ENCODE data around the gene VAV2.

The VAV2 gene

GRCh38 chr9:133777871-133778270 lies 214.3 kb downstream of the VAV2 start:
- TF ChIP-seq NFIC (IDR thresholded peaks at IDR 0.05) (no peak), MAX (IDR thresholded peaks at IDR 0.05) (no peak), CREB1 (IDR thresholded peaks at IDR 0.05; ENCODE audit: low read depth) (no peak), FOXM1 (IDR thresholded peaks at IDR 0.05; ENCODE audit: borderline replicate concordance, low read depth) (no peak), USF1 (IDR thresholded peaks at IDR 0.05) (no peak), YY1 (IDR thresholded peaks at IDR 0.05; ENCODE audit: low read depth) (no peak), EGR1 (IDR thresholded peaks at IDR 0.05) (no peak), CEBPB (IDR thresholded peaks at IDR 0.05) (no peak), TAF1 (IDR thresholded peaks at IDR 0.05; ENCODE audit: low read depth) (no peak), TCF12 (IDR thresholded peaks at IDR 0.05; ENCODE audit: low read depth) (no peak), RAD21 (IDR thresholded peaks at IDR 0.05; ENCODE audit: low read depth) (no peak), ZBTB7A (IDR thresholded peaks at IDR 0.05; ENCODE audit: low read depth) (no peak), EP300 (IDR thresholded peaks at IDR 0.05; ENCODE audit: borderline replicate concordance) (no peak)

- TF ChIP-seq EGR1 (IDR thresholded peaks at IDR 0.05): no peak
- TF ChIP-seq NFIC (IDR thresholded peaks at IDR 0.05): no peak
- TF ChIP-seq YY1 (IDR thresholded peaks at IDR 0.05; ENCODE audit: low read depth): no peak
- no peak for TF ChIP-seq MAX (IDR thresholded peaks at IDR 0.05)
- TF ChIP-seq CEBPB (IDR thresholded peaks at IDR 0.05): no peak
- TF ChIP-seq ZBTB7A (IDR thresholded peaks at IDR 0.05; ENCODE audit: low read depth): no peak
- TF ChIP-seq RAD21 (IDR thresholded peaks at IDR 0.05; ENCODE audit: low read depth): no peak
Measured at GRCh38 chr9:133777068-133777791, 214.9 kb downstream of the VAV2 start.

GRCh38 chr9:133775951-133776905 lies 215.9 kb downstream of the VAV2 start:
- TF ChIP-seq NFIC (IDR thresholded peaks at IDR 0.05) (no peak), CREB1 (IDR thresholded peaks at IDR 0.05; ENCODE audit: low read depth) (no peak), REST (IDR thresholded peaks at IDR 0.05; ENCODE audit: low read depth) (no peak), EGR1 (IDR thresholded peaks at IDR 0.05) (no peak), USF1 (IDR thresholded peaks at IDR 0.05) (no peak), CEBPB (IDR thresholded peaks at IDR 0.05) (no peak), ZBTB7A (IDR thresholded peaks at IDR 0.05; ENCODE audit: low read depth) (no peak), YY1 (IDR thresholded peaks at IDR 0.05; ENCODE audit: low read depth) (no peak), TEAD4 (IDR thresholded peaks at IDR 0.05) (no peak), TAF1 (IDR thresholded peaks at IDR 0.05; ENCODE audit: low read depth) (no peak), RAD21 (IDR thresholded peaks at IDR 0.05; ENCODE audit: low read depth) (no peak), EP300 (IDR thresholded peaks at IDR 0.05; ENCODE audit: borderline replicate concordance) (no peak), FOXM1 (IDR thresholded peaks at IDR 0.05; ENCODE audit: borderline replicate concordance, low read depth) (no peak), TCF12 (IDR thresholded peaks at IDR 0.05; ENCODE audit: low read depth) (no peak)

- no peak for TF ChIP-seq CEBPB (IDR thresholded peaks at IDR 0.05)
- TF ChIP-seq RAD21 (IDR thresholded peaks at IDR 0.05; ENCODE audit: low read depth): no peak
- TF ChIP-seq MAX (IDR thresholded peaks at IDR 0.05): no peak
- TF ChIP-seq NFIC (IDR thresholded peaks at IDR 0.05): no peak
- no peak for TF ChIP-seq TAF1 (IDR thresholded peaks at IDR 0.05; ENCODE audit: low read depth)
- TF ChIP-seq TCF12 (IDR thresholded peaks at IDR 0.05; ENCODE audit: low read depth): no peak
- no peak for TF ChIP-seq EGR1 (IDR thresholded peaks at IDR 0.05)
- no peak for TF ChIP-seq FOXM1 (IDR thresholded peaks at IDR 0.05; ENCODE audit: borderline replicate concordance, low read depth)
- no peak for TF ChIP-seq REST (IDR thresholded peaks at IDR 0.05; ENCODE audit: low read depth)
- no peak for TF ChIP-seq ZBTB7A (IDR thresholded peaks at IDR 0.05; ENCODE audit: low read depth)
- no peak for TF ChIP-seq EP300 (IDR thresholded peaks at IDR 0.05; ENCODE audit: borderline replicate concordance)
- TF ChIP-seq TEAD4 (IDR thresholded peaks at IDR 0.05): no peak
- no peak for TF ChIP-seq YY1 (IDR thresholded peaks at IDR 0.05; ENCODE audit: low read depth)
- TF ChIP-seq USF1 (IDR thresholded peaks at IDR 0.05): no peak
Measured at GRCh38 chr9:133775291-133775690, 216.8 kb downstream of the VAV2 start.
